ENCODE measurements around the gene GPR142. TPM values are rescaled to one million over a fixed set of nuclear protein-coding genes. Genes with fewer than 3 reads are reported as not detected.

Gene GPR142
- total and polyA plus RNA-seq, 3 experiments from 2014 or later, result not detected

GRCh38 chr17:74407384-74407783, 40.1 kb downstream of the GPR142 start:
- peaks cover 7 to 10% of the 10 kb centered on the region in 2 donors for H3K27me3 Mint-ChIP-seq

GRCh38 chr17:74408262-74408661, 41.0 kb downstream of the GPR142 start:
- Histone ChIP-seq H3K36me3 (ENCODE audit: insufficient read depth, low read length) (no peaks in the 10 kb centered on the region), H3K9me3 (ENCODE audit: low read length) (no peaks in the 10 kb centered on the region), H3K27ac (ENCODE audit: low read depth, low read length) (no peak overlapping the region), H3K27me3 (ENCODE audit: insufficient read depth, low read length, poor library complexity, severe bottlenecking) (no peaks in the 10 kb centered on the region), H3K4me3 (ENCODE audit: low read length) (no peak overlapping the region), H3K4me1 (ENCODE audit: insufficient read depth, low read length) (no peaks in the 10 kb centered on the region)
- H3K9me3 Mint-ChIP-seq, result peaks cover 0 to 4% (median 0%) of the 10 kb centered on the region in 5 donors
- peaks cover 9 to 14% of the 10 kb centered on the region in 2 donors for H3K27me3 Mint-ChIP-seq
- CTCF ChIA-PET, result interaction anchor here (0.6 to 1.7 kb wide), 2 partner anchors 209 to 330 kb away, joined by 3 read pairs; no protein-coding TSS in a partner anchor
- POLR2A ChIA-PET, result no interaction called here
- no peak overlapping the region for H3K27ac Mint-ChIP-seq
- no peak for DNase-seq
- H3K4me1 Mint-ChIP-seq, result peaks cover 0 to 3% (median 0%) of the 10 kb centered on the region in 3 donors
- no peak overlapping the region for H3K4me3 Mint-ChIP-seq
- no peaks in the 10 kb centered on the region for H3K36me3 Mint-ChIP-seq

More at GRCh38 chr17:74407384-74407783, 40.1 kb downstream of the GPR142 start:
- Histone ChIP-seq H3K4me1 (ENCODE audit: insufficient read depth, low read length) (no peaks in the 10 kb centered on the region), H3K4me3 (ENCODE audit: low read length) (no peak overlapping the region), H3K27me3 (ENCODE audit: insufficient read depth, low read length, poor library complexity, severe bottlenecking) (no peaks in the 10 kb centered on the region), H3K36me3 (ENCODE audit: insufficient read depth, low read length) (no peaks in the 10 kb centered on the region), H3K9me3 (ENCODE audit: low read length) (no peaks in the 10 kb centered on the region), H3K27ac (ENCODE audit: low read depth, low read length) (no peak overlapping the region)
- POLR2A ChIA-PET, result no interaction called here
- Mint-ChIP-seq H3K27ac (no peak overlapping the region), H3K4me1 (peaks cover 0 to 3% (median 0%) of the 10 kb centered on the region in 3 donors), H3K36me3 (no peaks in the 10 kb centered on the region), H3K9me3 (peaks cover 0 to 4% (median 0%) of the 10 kb centered on the region in 5 donors), H3K4me3 (no peak overlapping the region)
- DNase-seq, result no peak
- CTCF ChIA-PET, result interaction anchor here (1.7 kb wide), 1 partner anchor 208 kb away, joined by 3 read pairs; no protein-coding TSS in a partner anchor

GRCh38 chr17:74408815-74409214, 41.5 kb downstream of the GPR142 start:
- Mint-ChIP-seq H3K27me3 (peaks cover 9 to 18% of the 10 kb centered on the region in 2 donors), H3K4me3 (no peak overlapping the region), H3K36me3 (no peaks in the 10 kb centered on the region), H3K4me1 (peaks cover 0 to 3% (median 0%) of the 10 kb centered on the region in 3 donors), H3K9me3 (peaks cover 0 to 4% (median 0%) of the 10 kb centered on the region in 5 donors), H3K27ac (no peak overlapping the region)
- Histone ChIP-seq H3K27ac (ENCODE audit: low read depth, low read length) (no peak overlapping the region), H3K4me1 (ENCODE audit: insufficient read depth, low read length) (no peaks in the 10 kb centered on the region), H3K36me3 (ENCODE audit: insufficient read depth, low read length) (no peaks in the 10 kb centered on the region), H3K9me3 (ENCODE audit: low read length) (no peaks in the 10 kb centered on the region), H3K4me3 (ENCODE audit: low read length) (no peak overlapping the region), H3K27me3 (ENCODE audit: insufficient read depth, low read length, poor library complexity, severe bottlenecking) (no peaks in the 10 kb centered on the region)
- DNase-seq, result no peak
- ChIA-PET CTCF (no interaction called here), POLR2A (no interaction called here)

DNA sequence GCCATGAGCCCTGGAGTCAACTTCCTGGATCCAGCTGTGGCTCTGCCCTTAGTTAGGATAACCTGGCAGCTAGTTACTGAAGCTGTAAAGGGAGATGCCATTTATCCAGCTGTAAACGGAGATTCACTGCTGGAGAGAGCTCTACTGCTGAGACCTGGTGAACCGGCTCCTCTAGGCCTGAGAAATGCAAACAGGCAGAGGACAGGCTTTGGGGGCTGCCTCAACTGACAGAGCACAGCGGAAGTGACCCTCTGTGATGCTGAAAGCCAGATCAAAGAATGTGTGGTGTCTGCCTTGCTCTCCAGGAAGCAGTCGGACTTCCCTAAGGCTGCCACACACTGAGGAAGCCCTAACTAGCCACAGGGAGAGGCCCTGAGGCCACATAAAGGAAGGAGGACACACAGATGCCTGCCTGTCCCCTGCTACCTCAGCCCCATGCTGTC, 42.7 kb downstream of the GPR142 start:
- no peaks in the 10 kb centered on the region for H3K36me3 Mint-ChIP-seq
- peaks cover 0 to 4% (median 0%) of the 10 kb centered on the region in 5 donors for H3K9me3 Mint-ChIP-seq
- no peak for DNase-seq
- peaks cover 0 to 3% (median 0%) of the 10 kb centered on the region in 3 donors for H3K4me1 Mint-ChIP-seq
- H3K27ac Mint-ChIP-seq, result no peak overlapping the region
- H3K4me1 ChIP-seq (ENCODE audit: insufficient read depth, low read length), result no peaks in the 10 kb centered on the region
- H3K27me3 ChIP-seq (ENCODE audit: insufficient read depth, low read length, poor library complexity, severe bottlenecking), result no peaks in the 10 kb centered on the region
- H3K4me3 Mint-ChIP-seq, result no peak overlapping the region
- H3K27ac ChIP-seq (ENCODE audit: low read depth, low read length), result no peak overlapping the region
- H3K9me3 ChIP-seq (ENCODE audit: low read length), result no peaks in the 10 kb centered on the region
- H3K27me3 Mint-ChIP-seq, result peaks cover 15 to 17% of the 10 kb centered on the region in 2 donors
- ChIA-PET POLR2A (interaction anchor here (0.6 kb wide), 1 partner anchor 8 kb away, joined by 3 read pairs; no protein-coding TSS in a partner anchor), CTCF (interaction anchor here (0.9 kb wide), 1 partner anchor 31 kb away, joined by 3 read pairs; no protein-coding TSS in a partner anchor)
- no peak overlapping the region for H3K4me3 ChIP-seq (ENCODE audit: low read length)
- H3K36me3 ChIP-seq (ENCODE audit: insufficient read depth, low read length), result no peaks in the 10 kb centered on the region

DNA sequence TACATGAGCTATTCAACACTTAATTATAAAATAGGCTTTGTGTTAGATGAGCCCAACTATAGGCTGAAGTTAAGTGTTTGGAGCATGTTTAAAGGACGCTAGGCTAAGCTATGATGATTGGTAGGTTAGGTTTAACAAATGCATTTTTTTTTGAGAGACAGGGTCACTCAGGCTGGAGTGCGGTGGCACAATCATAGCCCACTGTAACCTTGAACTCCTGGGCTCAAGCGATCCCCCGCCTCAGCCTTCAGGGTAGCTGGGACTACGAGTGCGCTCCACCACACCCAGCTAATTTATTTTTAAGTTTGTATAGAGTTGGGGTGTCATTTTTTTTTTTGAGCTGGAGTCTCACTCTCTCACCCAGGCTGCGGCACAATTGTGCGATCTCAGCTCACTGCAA, 45.3 kb downstream of the GPR142 start:
- CTCF ChIA-PET, result interaction anchor here (1.0 kb wide), 1 partner anchor 33 kb away, joined by 3 read pairs; no protein-coding TSS in a partner anchor
- H3K4me1 Mint-ChIP-seq, result no peaks in the 10 kb centered on the region

GRCh38 chr17:74413491-74413890, 46.2 kb downstream of the GPR142 start:
- H3K36me3 ChIP-seq (ENCODE audit: insufficient read depth, low read length), result no peaks in the 10 kb centered on the region
- no peaks in the 10 kb centered on the region for H3K4me1 ChIP-seq (ENCODE audit: insufficient read depth, low read length)
- Mint-ChIP-seq H3K9me3 (peaks cover 0 to 4% (median 0%) of the 10 kb centered on the region in 5 donors), H3K27ac (no peak overlapping the region), H3K4me1 (no peaks in the 10 kb centered on the region), H3K4me3 (no peak overlapping the region), H3K27me3 (peaks cover 17 to 21% of the 10 kb centered on the region in 2 donors), H3K36me3 (no peaks in the 10 kb centered on the region)
- no peak for DNase-seq
- no peaks in the 10 kb centered on the region for H3K9me3 ChIP-seq (ENCODE audit: low read length)
- no peak overlapping the region for H3K4me3 ChIP-seq (ENCODE audit: low read length)
- H3K27ac ChIP-seq (ENCODE audit: low read depth, low read length), result no peak overlapping the region
- POLR2A ChIA-PET, result no interaction called here
- CTCF ChIA-PET, result no interaction called here
- no peaks in the 10 kb centered on the region for H3K27me3 ChIP-seq (ENCODE audit: insufficient read depth, low read length, poor library complexity, severe bottlenecking)

More for the DNA sequence above, 45.3 kb downstream of the GPR142 start:
- Histone ChIP-seq H3K27me3 (ENCODE audit: insufficient read depth, low read length, poor library complexity, severe bottlenecking) (no peaks in the 10 kb centered on the region), H3K27ac (ENCODE audit: low read depth, low read length) (no peak overlapping the region), H3K4me3 (ENCODE audit: low read length) (no peak overlapping the region), H3K4me1 (ENCODE audit: insufficient read depth, low read length) (no peaks in the 10 kb centered on the region), H3K9me3 (ENCODE audit: low read length) (no peaks in the 10 kb centered on the region), H3K36me3 (ENCODE audit: insufficient read depth, low read length) (no peaks in the 10 kb centered on the region)
- peaks cover 17 to 18% of the 10 kb centered on the region in 2 donors for H3K27me3 Mint-ChIP-seq
- no peak overlapping the region for H3K4me3 Mint-ChIP-seq
- H3K9me3 Mint-ChIP-seq, result peaks cover 0 to 4% (median 0%) of the 10 kb centered on the region in 5 donors
- no peak overlapping the region for H3K27ac Mint-ChIP-seq
- POLR2A ChIA-PET, result no interaction called here
- H3K36me3 Mint-ChIP-seq, result no peaks in the 10 kb centered on the region
- no peak for DNase-seq

GRCh38 chr17:74414510-74414909, 47.2 kb downstream of the GPR142 start:
- H3K27ac ChIP-seq (ENCODE audit: low read depth, low read length), result peak overlapping the region; percentile 40
- DNase-seq, result no peak
- ChIA-PET POLR2A (no interaction called here), CTCF (interaction anchor here (1.7 kb wide), 1 partner anchor 43 kb away, joined by 4 read pairs; no protein-coding TSS in a partner anchor)
- peaks cover 0 to 4% (median 0%) of the 10 kb centered on the region in 5 donors for H3K9me3 Mint-ChIP-seq
- no peaks in the 10 kb centered on the region for H3K36me3 ChIP-seq (ENCODE audit: insufficient read depth, low read length)
- no peak overlapping the region for H3K27ac Mint-ChIP-seq
- H3K4me3 Mint-ChIP-seq, result no peak overlapping the region
- H3K4me3 ChIP-seq (ENCODE audit: low read length), result no peak overlapping the region
- no peaks in the 10 kb centered on the region for H3K27me3 ChIP-seq (ENCODE audit: insufficient read depth, low read length, poor library complexity, severe bottlenecking)
- no peaks in the 10 kb centered on the region for H3K9me3 ChIP-seq (ENCODE audit: low read length)
- H3K4me1 Mint-ChIP-seq, result no peaks in the 10 kb centered on the region
- peaks cover 17 to 24% of the 10 kb centered on the region in 2 donors for H3K27me3 Mint-ChIP-seq
- H3K36me3 Mint-ChIP-seq, result no peaks in the 10 kb centered on the region
- no peaks in the 10 kb centered on the region for H3K4me1 ChIP-seq (ENCODE audit: insufficient read depth, low read length)

DNA sequence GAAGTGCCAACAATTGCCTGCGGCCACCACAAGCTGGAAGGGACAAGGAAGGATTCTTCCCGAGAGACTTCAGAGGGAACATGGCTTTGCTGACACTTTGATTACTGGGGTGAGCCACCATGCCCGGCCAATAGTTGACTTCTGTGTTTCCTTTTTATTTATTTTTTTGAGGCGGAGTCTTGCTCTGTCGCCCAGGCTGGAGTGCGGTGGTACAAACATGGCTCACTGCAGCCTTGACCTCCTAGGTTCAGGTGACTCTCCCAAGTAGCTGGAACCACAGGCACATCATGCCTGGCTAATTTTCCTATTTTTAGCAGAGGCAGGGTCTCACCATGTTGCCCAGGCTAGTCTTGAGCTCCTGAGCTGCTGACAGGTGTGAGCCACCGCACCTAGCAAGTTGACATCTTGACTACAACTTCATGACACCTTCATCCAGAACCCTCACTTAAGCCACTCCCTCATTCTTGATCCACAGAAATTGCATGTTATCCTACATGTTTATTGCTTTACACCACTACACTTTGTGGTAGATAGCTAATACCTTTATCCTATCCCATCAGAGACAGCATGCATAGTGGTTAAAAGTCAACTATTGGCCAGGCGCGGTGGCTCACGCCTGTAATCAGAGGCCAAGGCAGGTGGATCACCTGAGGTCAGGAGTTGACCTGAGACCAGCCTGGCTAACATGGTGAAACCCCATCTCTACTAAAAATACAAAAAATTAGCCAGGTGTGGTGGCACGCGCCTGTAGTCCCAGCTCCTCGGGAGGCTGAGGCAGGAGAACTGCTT, 48.5 kb downstream of the GPR142 start:
- DNase-seq, result no peak
- ChIA-PET CTCF (interaction anchor here (0.8 to 1.7 kb wide), 2 partner anchors 37 to 41 kb away, joined by 3 to 4 read pairs; no protein-coding TSS in a partner anchor), POLR2A (no interaction called here)
- Histone ChIP-seq H3K4me1 (ENCODE audit: insufficient read depth, low read length) (no peaks in the 10 kb centered on the region), H3K27me3 (ENCODE audit: insufficient read depth, low read length, poor library complexity, severe bottlenecking) (no peaks in the 10 kb centered on the region), H3K27ac (ENCODE audit: low read depth, low read length) (no peak overlapping the region), H3K36me3 (ENCODE audit: insufficient read depth, low read length) (no peaks in the 10 kb centered on the region), H3K4me3 (ENCODE audit: low read length) (no peak overlapping the region), H3K9me3 (ENCODE audit: low read length) (no peaks in the 10 kb centered on the region)
- Mint-ChIP-seq H3K27me3 (peaks cover 12 to 28% of the 10 kb centered on the region in 2 donors), H3K4me1 (no peaks in the 10 kb centered on the region), H3K27ac (no peak overlapping the region), H3K9me3 (peaks cover 0 to 1% (median 0%) of the 10 kb centered on the region in 5 donors), H3K4me3 (no peak overlapping the region), H3K36me3 (no peaks in the 10 kb centered on the region)
